CD4-positive, alpha-beta T cell (primary cell): Measurements from ENCODE around the gene TTC28. TPM values are rescaled to one million over a fixed set of nuclear protein-coding genes. Genes with fewer than 3 reads are reported as not detected.

ENCODE experiments used
- ATAC-seq: fragments of 200-7000 bp; cut with Tn5 transposase; one replicate; pipeline ENCODE4 v1.10.0; 2022; ENCODE audit warnings: mild to moderate bottlenecking; ENCODE audit not compliant: poor library complexity
- CTCF ChIA-PET: fragments of 350-600 bp; sonication (Branson Sonifier 250); formaldehyde crosslinking; loops from one replicate; lab custom pipeline; 2021; ENCODE audit warnings: antibody characterized with exemption, inconsistent platforms; lab: Charles Lee
- POLR2A ChIA-PET: fragments of 350-600 bp; sonication (Branson Sonifier 250); formaldehyde crosslinking; loops from one replicate; lab custom pipeline; 2021; ENCODE audit warnings: antibody characterized with exemption, inconsistent platforms; lab: Charles Lee
- DNase-seq, 14 experiments: peaks; one replicate each; pipeline ENCODE4 v3.0.0-alpha.2; 2013 to 2020; ENCODE audit warnings: mixed read lengths in 2 of 14
- H3K27ac ChIP-seq, 2 donors: one replicate each; pipeline versions ENCODE4 v1.5.1 to v1.7.0; 2013; ENCODE audit warnings: low read length in 2 of 2, low read depth in 1 of 2, mild to moderate bottlenecking in 1 of 2
- H3K27me3 ChIP-seq, 2 experiments: 1 replicate in 1 of 2; 2 replicates in 1 of 2; pipeline versions ENCODE4 v1.6.1 to v1.7.0; 2013; ENCODE audit warnings: low read length in 2 of 2, control low read depth in 1 of 2, mild to moderate bottlenecking in 1 of 2, moderate library complexity in 1 of 2; ENCODE audit not compliant: insufficient read depth in 2 of 2, control insufficient read depth in 1 of 2
- H3K36me3 ChIP-seq: one replicate; pipeline ENCODE4 v1.6.1; 2013; ENCODE audit warnings: low read length, control low read depth; ENCODE audit not compliant: insufficient read depth
- H3K4me1 ChIP-seq: one replicate; pipeline ENCODE4 v1.6.1; 2013; ENCODE audit warnings: low read length, control low read depth; ENCODE audit not compliant: insufficient read depth
- H3K4me3 ChIP-seq: one replicate; pipeline ENCODE4 v1.5.1; 2013; ENCODE audit warnings: mild to moderate bottlenecking, low read length, moderate library complexity
- H3K9me3 ChIP-seq, 2 experiments: 1 replicate in 1 of 2; 2 replicates in 1 of 2; pipeline versions ENCODE4 v1.6.1 to v1.7.0; 2013; ENCODE audit warnings: low read length in 2 of 2, mild to moderate bottlenecking in 2 of 2, control low read depth in 1 of 2, moderate library complexity in 1 of 2; ENCODE audit not compliant: control insufficient read depth in 1 of 2, insufficient read depth in 1 of 2
- H3K27ac Mint-ChIP-seq: one replicate; pipeline ENCODE4 v1.8.0; 2020; ENCODE audit warnings: mixed read lengths
- H3K27me3 Mint-ChIP-seq: one replicate; pipeline ENCODE4 v1.8.0; 2021; ENCODE audit warnings: mixed read lengths
- H3K36me3 Mint-ChIP-seq: one replicate; pipeline ENCODE4 v1.8.0; 2021; ENCODE audit warnings: low read depth, mixed read lengths
- H3K4me1 Mint-ChIP-seq: one replicate; pipeline ENCODE4 v1.8.0; 2021; ENCODE audit warnings: low read depth, mixed read lengths
- H3K4me3 Mint-ChIP-seq: one replicate; pipeline ENCODE4 v1.8.0; 2020; ENCODE audit warnings: mild to moderate bottlenecking, mixed read lengths
- H3K9me3 Mint-ChIP-seq: one replicate; pipeline ENCODE4 v1.8.0; 2020; ENCODE audit warnings: mixed read lengths
- CTCF ChIP-seq: fragments of 200-600 bp; IDR thresholded peaks from one replicate; pipeline ENCODE4 v1.8.0; 2022; ENCODE audit warnings: antibody characterized with exemption, mild to moderate bottlenecking
- intact Hi-C, 2 experiments: fragments of 100-400 bp; cut with DNase I in 1 of 2; cut with micrococcal nuclease in 1 of 2; formaldehyde crosslinking; loops; one replicate each; pipeline versions ENCODE4 v1.15.1 to v1.9.0; 2023 to 2025; cut with DNase I, micrococcal nuclease
- total RNA-seq, 174 experiments: library from RNA in 2 of 174; stranded (reverse) in 2 of 174; gene quantifications; one replicate each; pipeline ENCODE4 v1.2.3 and lab custom pipeline; 2021 to 2026

The TTC28 gene
- total RNA-seq, 2 experiments from 2014 or later, result 4.6 to 5.7 TPM

- Histone ChIP-seq H3K9me3 (no peaks in the 10 kb centered on the region), H3K4me1 (no peaks in the 10 kb centered on the region), H3K36me3 (no peaks in the 10 kb centered on the region), H3K27ac (no peak overlapping the region), H3K27me3 (no peaks in the 10 kb centered on the region), H3K4me3 (no peak overlapping the region)
- POLR2A ChIA-PET, result no interaction called here
- Mint-ChIP-seq H3K9me3 (peaks cover 4% of the 10 kb centered on the region), H3K27ac (no peak overlapping the region), H3K36me3 (peaks cover 6% of the 10 kb centered on the region), H3K4me1 (no peaks in the 10 kb centered on the region), H3K27me3 (peaks cover 5% of the 10 kb centered on the region), H3K4me3 (no peak overlapping the region)
- CTCF ChIA-PET, result no interaction called here
- TF ChIP-seq CTCF, result no peak
- DNase-seq, result no peak
- intact Hi-C loops, result no loop called here
- no peak for ATAC-seq
These were observed 523.8 kb downstream of the TTC28 start for GRCh38 chr22:28155808-28156207.

GRCh38 chr22:28154861-28155260 lies 524.8 kb downstream of the TTC28 start:
- H3K4me1 Mint-ChIP-seq, result no peaks in the 10 kb centered on the region
- no peak for DNase-seq
- H3K9me3 Mint-ChIP-seq, result peaks cover 4% of the 10 kb centered on the region
- peaks cover 5% of the 10 kb centered on the region for H3K27me3 Mint-ChIP-seq
- H3K4me3 Mint-ChIP-seq, result no peak overlapping the region
- Histone ChIP-seq H3K4me3 (no peak overlapping the region), H3K27me3 (no peaks in the 10 kb centered on the region), H3K9me3 (no peaks in the 10 kb centered on the region), H3K36me3 (no peaks in the 10 kb centered on the region), H3K27ac (no peak overlapping the region), H3K4me1 (no peaks in the 10 kb centered on the region)
- TF ChIP-seq CTCF, result no peak
- ATAC-seq, result no peak
- CTCF ChIA-PET, result no interaction called here
- no peak overlapping the region for H3K27ac Mint-ChIP-seq
- POLR2A ChIA-PET, result no interaction called here
- intact Hi-C loops, result no loop called here
- peaks cover 1% of the 10 kb centered on the region for H3K36me3 Mint-ChIP-seq

GRCh38 chr22:28151151-28151816 lies 528.4 kb downstream of the TTC28 start:
- Histone ChIP-seq H3K27ac (no peak overlapping the region), H3K4me1 (no peaks in the 10 kb centered on the region), H3K4me3 (no peak overlapping the region), H3K36me3 (no peaks in the 10 kb centered on the region), H3K9me3 (no peaks in the 10 kb centered on the region), H3K27me3 (no peaks in the 10 kb centered on the region)
- ChIA-PET CTCF (no interaction called here), POLR2A (no interaction called here)
- no peak for ATAC-seq
- Mint-ChIP-seq H3K9me3 (no peaks in the 10 kb centered on the region), H3K27me3 (no peaks in the 10 kb centered on the region), H3K36me3 (no peaks in the 10 kb centered on the region), H3K27ac (no peak overlapping the region), H3K4me1 (no peaks in the 10 kb centered on the region), H3K4me3 (no peak overlapping the region)
- intact Hi-C loops, result no loop called here
- no peak for DNase-seq
- TF ChIP-seq CTCF, result no peak
